K562 (cell line): ENCODE results near the gene LZTS3. TPM values are rescaled to one million over a fixed set of nuclear protein-coding genes. Genes with fewer than 3 reads are reported as not detected.

Source experiments
- CREB3 ChIP-seq: fragments of 450-650 bp; conservative IDR thresholded peaks from 2 replicates; pipeline ENCODE4 v1.6.1; 2016; ENCODE audit warnings: missing genetic modification characterization, low read depth, mild to moderate bottlenecking, missing compliant biosample characterization, moderate library complexity
- CTCF ChIP-seq, 3 experiments: IDR thresholded peaks in 2 of 3; conservative IDR thresholded peaks in 1 of 3; 2 replicates each; pipeline ENCODE4 v1.5.1; 2011 to 2012; ENCODE audit warnings: low read length in 3 of 3, mild to moderate bottlenecking in 3 of 3, control low read depth in 2 of 3, improper control_type of control experiment in 1 of 3, inconsistent platforms in 1 of 3, low read depth in 1 of 3, mixed read lengths in 1 of 3, moderate library complexity in 1 of 3; ENCODE audit not compliant: insufficient read depth in 2 of 3
- HINFP ChIP-seq: fragments of 450-650 bp; conservative IDR thresholded peaks from 2 replicates; pipeline ENCODE4 v1.6.1; 2016; ENCODE audit warnings: missing genetic modification characterization, low read depth, mild to moderate bottlenecking, control low read depth, missing compliant biosample characterization
- HLTF ChIP-seq: fragments of 450-650 bp; IDR thresholded peaks from 2 replicates; pipeline ENCODE4 v1.6.1; 2016
- NCOA6 ChIP-seq: fragments of 450-650 bp; IDR thresholded peaks from 2 replicates; pipeline ENCODE4 v1.6.1; 2017; ENCODE audit warnings: mild to moderate bottlenecking
- PHB2 ChIP-seq: fragments of 450-650 bp; IDR thresholded peaks from 2 replicates; pipeline ENCODE4 v1.6.1; 2017; ENCODE audit warnings: low read depth
- POLR2B ChIP-seq: fragments of 450-650 bp; IDR thresholded peaks from 2 replicates; pipeline ENCODE4 v1.6.1; 2018; ENCODE audit warnings: low read depth; ENCODE audit not compliant: partially characterized antibody
- RAD21 ChIP-seq, 2 experiments: fragments of 250-450 bp in 1 of 2; fragments of 450-650 bp in 1 of 2; sonication (Bioruptor Pico) in 1 of 2; formaldehyde crosslinking in 1 of 2; IDR thresholded peaks in 1 of 2; conservative IDR thresholded peaks in 1 of 2; 2 replicates each; pipeline versions ENCODE4 v1.4.0 to v1.8.0; 2020 to 2022; ENCODE audit warnings: mild to moderate bottlenecking in 2 of 2, moderate library complexity in 1 of 2
- RNF219 ChIP-seq: fragments of 250-450 bp; sonication (Bioruptor Pico); IDR thresholded peaks from 2 replicates; pipeline ENCODE4 v1.5.0; 2022; ENCODE audit warnings: mild to moderate bottlenecking
- SMAD1 ChIP-seq: fragments of 150-350 bp; IDR thresholded peaks from 2 replicates; pipeline ENCODE4 v1.6.1; 2014; ENCODE audit warnings: low read length, low read depth; ENCODE audit not compliant: partially characterized antibody
- SOX6 ChIP-seq: fragments of 450-650 bp; IDR thresholded peaks from 2 replicates; pipeline ENCODE4 v1.6.1; 2014; ENCODE audit warnings: mild to moderate bottlenecking
- TCF15 ChIP-seq: fragments of 250-450 bp; sonication (Bioruptor Pico); IDR thresholded peaks from 2 replicates; pipeline ENCODE4 v1.8.0; 2022; ENCODE audit warnings: moderate library complexity, mild to moderate bottlenecking, inconsistent platforms
- ZBTB11 ChIP-seq, 3 experiments: fragments of 200-800 bp in 1 of 3; fragments of 250-450 bp in 1 of 3; fragments of 450-650 bp in 1 of 3; sonication (Bioruptor Pico) in 1 of 3; sonication (Bioruptor generic) in 1 of 3; formaldehyde crosslinking in 1 of 3; IDR thresholded peaks; 2 replicates each; pipeline versions ENCODE4 v1.6.1 to v1.8.0; 2016 to 2022; ENCODE audit warnings: mild to moderate bottlenecking in 2 of 3, missing genetic modification characterization in 2 of 3, missing compliant biosample characterization in 1 of 3, moderate library complexity in 1 of 3
- ZFPM2 ChIP-seq: fragments of 250-450 bp; sonication (Bioruptor Pico); IDR thresholded peaks from 2 replicates; pipeline ENCODE4 v1.5.1; 2022; ENCODE audit warnings: mild to moderate bottlenecking
- ZNF384 ChIP-seq: IDR thresholded peaks from 2 replicates; pipeline ENCODE4 v1.6.1; 2012; ENCODE audit warnings: low read depth, low read length, improper control_type of control experiment
- polyA plus RNA-seq, 8 experiments: library from polyadenylated mRNA; depleted of rRNA in 4 of 8; stranded (reverse) in 5 of 8; unstranded in 3 of 8; fragments of >200 nt; fragmentation: Nextera tagmentation in 2 of 8; fragmentation: Illumina TruSeq in 1 of 8; extraction: Ambion mirVana in 2 of 8; extraction: Trizol in 1 of 8; gene quantifications; 2 replicates each; pipeline versions ENCODE4 v1.2.1 to v1.2.3, GENCODE V29; 2011 to 2014; ENCODE audit warnings: inconsistent platforms in 1 of 8, missing spikeins in 1 of 8
- total RNA-seq, 7 experiments: library from RNA; depleted of rRNA in 6 of 7; stranded (reverse); fragments of >200 nt in 6 of 7; fragmentation: Illumina TruSeq in 2 of 7; extraction: Trizol in 2 of 7; gene quantifications; 2 replicates each; pipeline versions ENCODE4 v1.2.1 to v1.2.3, GENCODE V29; 2011 to 2021; ENCODE audit warnings: low replicate concordance in 1 of 7

LZTS3 gene
- total and polyA plus RNA-seq, 9 of the 15 experiments (the other 6 are each of a cell fraction or from before 2014, with no cell fraction given): 0.07 to 2.9 (median 2.0) TPM

- TF ChIP-seq ZBTB11 (CRISPR knock-in tag; IDR thresholded peaks at IDR 0.05) (no peak), PHB2 (no peak), ZFPM2 (no peak), CTCF (IDR thresholded peaks at IDR 0.05 in 2 of 3, conservative IDR thresholded peaks at IDR 0.05 in 1 of 3; ENCODE audit: insufficient read depth in 2 of 3, low read depth in 1 of 3, low read length in 3 of 3) (peak; percentile 70 to 79 (median 76)), SOX6 (no peak), CREB3 (tag) (no peak), POLR2B (no peak), TCF15 (CRISPR knock-in tag) (no peak), HLTF (no peak), RAD21 (CRISPR knock-in tag; conservative IDR thresholded peaks at IDR 0.05 in 1 of 2, IDR thresholded peaks at IDR 0.05 in 1 of 2) (peak in 1 of 2 experiments; percentile 29; a peak in 2 of 4 replicates), HINFP (no peak), RNF219 (CRISPR knock-in tag) (no peak), SMAD1 (no peak), ZNF384 (peak; percentile 98), NCOA6 (no peak)
Observed at GRCh38 chr20:3115190-3116107, 57.9 kb downstream of the LZTS3 start (continued).
